Progenitor cell of endocrine pancreas (in vitro differentiated cells): ENCODE results near the gene ZFX. TPM values are rescaled to one million over a fixed set of nuclear protein-coding genes. Genes with fewer than 3 reads are reported as not detected.
A peak's percentile ranks its signal among the peaks of the same experiment; 100 is the strongest.
"Not testable (repeated sequence)": the region's sequence is repeated elsewhere in the genome, so short reads cannot be mapped to it uniquely, and the experiment has no call there.

ENCODE experiments used
- DNase-seq: peaks from one replicate; pipeline ENCODE4 v3.0.0; 2021; ENCODE audit warnings: low spot score; ENCODE audit not compliant: unreplicated experiment
- H3K27ac Mint-ChIP-seq: 2 replicates; pipeline ENCODE4 v1.8.0; 2021; ENCODE audit warnings: mild to moderate bottlenecking, moderate library complexity, mixed read lengths
- H3K27me3 Mint-ChIP-seq: 2 replicates; pipeline ENCODE4 v1.8.0; 2021; ENCODE audit warnings: mixed read lengths
- H3K36me3 Mint-ChIP-seq: 2 replicates; pipeline ENCODE4 v1.8.0; 2022; ENCODE audit warnings: mixed read lengths; ENCODE audit not compliant: insufficient read depth
- H3K4me1 Mint-ChIP-seq: 2 replicates; pipeline ENCODE4 v1.8.0; 2021; ENCODE audit warnings: low read depth, mixed read lengths
- H3K4me3 Mint-ChIP-seq: 2 replicates; pipeline ENCODE4 v1.8.0; 2021; ENCODE audit warnings: low read depth, mild to moderate bottlenecking, moderate library complexity, mixed read lengths
- H3K9me3 Mint-ChIP-seq: 2 replicates; pipeline ENCODE4 v1.8.0; 2021; ENCODE audit warnings: low read depth, mixed read lengths
- total RNA-seq: library from RNA; stranded (reverse); gene quantifications from 2 replicates; pipeline ENCODE4 v1.2.1, GENCODE V29; 2021
- TF ChIP-seq, protein P1 (sequence below): fragments of 200-600 bp; sonication (generic); IDR thresholded peaks from one replicate; pipeline ENCODE4 v1.5.0; 2021; ENCODE audit warnings: antibody characterized with exemption, mild to moderate bottlenecking; ENCODE audit not compliant: unreplicated experiment

ZFX gene
- total RNA-seq, 1 donor from 2014 or later, result 113 TPM

DNA sequence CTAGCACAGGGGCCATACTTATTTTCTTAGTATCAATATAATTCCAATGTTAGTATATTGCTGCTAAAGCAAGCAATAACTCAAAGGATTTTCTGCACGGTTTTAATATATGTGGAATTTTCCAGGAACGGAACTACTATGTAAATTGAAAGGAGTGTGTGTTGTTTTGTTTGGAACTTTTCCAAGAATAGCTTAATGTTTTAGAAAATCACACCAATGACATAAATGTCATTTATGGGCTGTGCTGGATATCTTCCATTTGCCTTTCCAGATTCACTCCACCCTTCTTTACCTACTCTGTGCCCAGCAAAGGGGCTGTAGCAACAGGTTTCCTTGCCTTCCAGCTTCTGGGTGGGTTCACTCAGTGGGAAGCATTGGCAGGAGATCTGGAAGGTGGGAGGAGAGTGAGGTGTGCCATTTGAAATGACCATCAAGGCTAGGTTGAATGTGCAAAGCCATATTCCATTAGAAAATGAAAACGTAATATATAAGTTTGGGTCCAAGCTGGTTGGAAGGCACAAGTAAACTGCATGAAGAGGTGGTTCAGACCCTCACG, 25.2 kb upstream of the ZFX start:
- H3K9me3 Mint-ChIP-seq, result peaks cover 5% of the 10 kb centered on the region
- H3K36me3 Mint-ChIP-seq, result no peaks in the 10 kb centered on the region
- peaks cover 12% of the 10 kb centered on the region for H3K4me1 Mint-ChIP-seq
- no peaks in the 10 kb centered on the region for H3K27me3 Mint-ChIP-seq
- TF ChIP-seq, protein P1, sequence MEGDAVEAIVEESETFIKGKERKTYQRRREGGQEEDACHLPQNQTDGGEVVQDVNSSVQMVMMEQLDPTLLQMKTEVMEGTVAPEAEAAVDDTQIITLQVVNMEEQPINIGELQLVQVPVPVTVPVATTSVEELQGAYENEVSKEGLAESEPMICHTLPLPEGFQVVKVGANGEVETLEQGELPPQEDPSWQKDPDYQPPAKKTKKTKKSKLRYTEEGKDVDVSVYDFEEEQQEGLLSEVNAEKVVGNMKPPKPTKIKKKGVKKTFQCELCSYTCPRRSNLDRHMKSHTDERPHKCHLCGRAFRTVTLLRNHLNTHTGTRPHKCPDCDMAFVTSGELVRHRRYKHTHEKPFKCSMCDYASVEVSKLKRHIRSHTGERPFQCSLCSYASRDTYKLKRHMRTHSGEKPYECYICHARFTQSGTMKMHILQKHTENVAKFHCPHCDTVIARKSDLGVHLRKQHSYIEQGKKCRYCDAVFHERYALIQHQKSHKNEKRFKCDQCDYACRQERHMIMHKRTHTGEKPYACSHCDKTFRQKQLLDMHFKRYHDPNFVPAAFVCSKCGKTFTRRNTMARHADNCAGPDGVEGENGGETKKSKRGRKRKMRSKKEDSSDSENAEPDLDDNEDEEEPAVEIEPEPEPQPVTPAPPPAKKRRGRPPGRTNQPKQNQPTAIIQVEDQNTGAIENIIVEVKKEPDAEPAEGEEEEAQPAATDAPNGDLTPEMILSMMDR, result no peak
- DNase-seq, result no peak
- H3K4me3 Mint-ChIP-seq, result no peak overlapping the region
- no peak overlapping the region for H3K27ac Mint-ChIP-seq

DNA sequence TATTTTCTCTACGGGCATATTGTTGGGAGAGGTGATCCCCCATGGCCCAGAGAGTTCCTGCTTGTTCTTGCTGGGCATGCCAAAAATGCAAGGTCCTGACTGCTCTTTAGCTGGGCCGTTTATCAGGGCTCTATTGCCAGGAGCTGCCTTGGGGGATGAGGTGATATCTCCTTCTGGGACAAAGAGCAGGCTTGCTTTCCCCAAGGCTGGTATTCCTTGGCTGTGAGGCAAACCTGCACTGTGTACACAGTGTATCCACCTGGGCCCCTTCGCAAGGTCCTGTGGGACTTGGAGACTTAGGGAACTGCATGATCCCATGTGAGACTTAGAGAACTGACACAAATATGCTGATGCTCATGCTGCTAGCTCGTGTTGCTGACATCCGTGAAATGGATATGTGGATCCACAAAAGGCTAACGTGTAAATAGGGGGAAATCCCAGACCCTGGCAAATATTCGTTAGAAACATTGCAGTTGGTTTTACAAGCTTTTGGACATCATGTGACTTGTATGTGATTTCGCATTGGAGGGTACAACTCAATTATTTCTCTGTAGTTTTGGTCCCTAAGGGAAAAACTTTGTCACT, 24.4 kb upstream of the ZFX start:
- Mint-ChIP-seq H3K27ac (peak overlapping the region; percentile 75), H3K4me1 (peaks cover 12% of the 10 kb centered on the region), H3K9me3 (peaks cover 5% of the 10 kb centered on the region), H3K36me3 (no peaks in the 10 kb centered on the region), H3K27me3 (no peaks in the 10 kb centered on the region), H3K4me3 (no peak overlapping the region)
- no peak for DNase-seq
- TF ChIP-seq, protein P1, result no peak

DNA sequence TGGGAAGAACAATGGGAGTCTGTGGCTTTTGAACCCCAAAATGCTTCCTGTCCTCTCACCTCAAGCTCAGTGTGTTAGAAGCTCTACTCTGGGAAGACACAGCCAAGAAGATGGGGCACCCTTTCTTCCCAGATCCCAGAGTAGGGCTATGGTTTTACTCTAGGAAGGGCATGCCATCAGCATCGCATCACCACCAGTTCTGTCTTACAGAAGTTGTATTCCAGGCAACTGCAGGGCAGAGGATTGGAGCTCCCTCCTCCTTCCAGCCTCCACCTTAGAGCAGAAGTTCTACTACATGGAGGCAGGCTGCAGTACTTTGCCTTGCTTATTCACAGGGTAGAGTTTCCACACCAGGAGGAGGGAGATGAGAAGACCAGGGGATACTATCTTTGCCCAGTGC, 18.1 kb upstream of the ZFX start:
- Mint-ChIP-seq H3K4me1 (peaks cover 4% of the 10 kb centered on the region), H3K36me3 (no peaks in the 10 kb centered on the region), H3K27ac (no peak overlapping the region), H3K9me3 (peaks cover 5% of the 10 kb centered on the region), H3K27me3 (peaks cover 4% of the 10 kb centered on the region), H3K4me3 (no peak overlapping the region)
- TF ChIP-seq, protein P1, result no peak
- no peak for DNase-seq

DNA sequence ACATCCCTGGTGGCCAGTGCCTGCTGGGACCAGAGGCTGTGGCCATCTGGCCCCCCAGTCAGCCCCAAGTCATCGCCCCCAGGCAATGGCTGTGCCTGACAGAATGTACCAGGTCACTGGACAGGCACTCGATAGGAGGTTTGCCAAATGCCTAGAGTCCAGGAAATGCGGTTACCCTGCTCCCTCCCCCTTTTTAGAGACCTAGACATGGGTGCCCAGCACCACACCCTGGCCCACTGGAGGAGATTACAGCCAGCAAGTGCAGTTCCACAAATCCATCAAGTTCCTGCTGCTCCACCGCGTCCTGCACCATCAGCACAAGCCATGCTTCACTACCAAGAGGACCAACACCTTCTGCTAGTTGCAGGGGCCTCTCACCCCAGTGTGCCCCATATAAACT, 16.2 kb upstream of the ZFX start:
- peaks cover 2% of the 10 kb centered on the region for H3K4me1 Mint-ChIP-seq
- no peak overlapping the region for H3K27ac Mint-ChIP-seq
- no peaks in the 10 kb centered on the region for H3K36me3 Mint-ChIP-seq
- TF ChIP-seq, protein P1, result no peak
- H3K4me3 Mint-ChIP-seq, result no peak overlapping the region
- H3K9me3 Mint-ChIP-seq, result peaks cover 5% of the 10 kb centered on the region
- peaks cover 4% of the 10 kb centered on the region for H3K27me3 Mint-ChIP-seq
- no peak for DNase-seq

DNA sequence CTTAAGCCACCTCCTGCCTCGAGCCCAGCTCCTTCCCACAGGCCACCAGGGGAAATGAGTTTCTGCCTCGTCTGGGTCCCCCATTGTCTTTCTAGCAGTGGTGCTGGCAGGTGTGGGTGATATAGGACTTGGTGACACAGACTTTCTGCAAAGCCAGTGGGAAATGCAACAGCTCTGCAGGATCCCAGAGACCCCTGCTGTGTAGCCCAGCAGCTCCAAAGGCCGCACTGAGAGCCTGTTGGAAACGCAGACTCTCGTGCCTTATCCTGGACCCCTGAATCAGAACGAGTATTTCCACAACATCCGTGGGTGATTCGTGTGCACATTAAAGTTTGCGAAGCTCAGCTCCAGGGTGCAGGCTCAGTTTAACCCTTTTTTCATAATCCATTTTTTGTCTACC, 13.8 kb upstream of the ZFX start:
- not testable (repeated sequence) for H3K4me1 Mint-ChIP-seq, DNase-seq, H3K36me3 Mint-ChIP-seq, H3K27me3 Mint-ChIP-seq, H3K4me3 Mint-ChIP-seq, H3K9me3 Mint-ChIP-seq, H3K27ac Mint-ChIP-seq

DNA sequence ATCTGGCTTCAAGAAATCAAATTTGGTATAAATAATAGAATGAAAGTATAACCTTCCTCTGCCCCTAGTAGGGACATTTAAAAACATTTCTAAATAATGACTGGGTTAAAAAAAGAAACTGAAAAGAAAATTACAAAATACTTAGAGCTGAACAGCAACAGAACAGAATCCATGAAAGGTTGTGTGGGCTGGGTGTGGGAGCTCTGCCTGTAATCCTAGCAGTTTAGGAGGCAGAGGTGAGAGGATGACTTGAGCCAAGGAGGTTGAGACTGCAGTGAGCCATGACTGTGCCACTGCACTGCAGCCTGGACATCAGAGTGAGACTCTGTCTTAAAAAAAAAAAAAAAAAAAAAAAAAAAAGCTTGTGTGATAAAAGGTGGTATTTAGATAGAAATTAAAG, 12.3 kb upstream of the ZFX start:
- peaks cover 4% of the 10 kb centered on the region for H3K27me3 Mint-ChIP-seq
- no peaks in the 10 kb centered on the region for H3K36me3 Mint-ChIP-seq
- no peaks in the 10 kb centered on the region for H3K9me3 Mint-ChIP-seq
- DNase-seq, result no peak
- H3K4me3 Mint-ChIP-seq, result no peak overlapping the region
- H3K4me1 Mint-ChIP-seq, result peaks cover 2% of the 10 kb centered on the region
- no peak overlapping the region for H3K27ac Mint-ChIP-seq
- TF ChIP-seq, protein P1, result no peak

DNA sequence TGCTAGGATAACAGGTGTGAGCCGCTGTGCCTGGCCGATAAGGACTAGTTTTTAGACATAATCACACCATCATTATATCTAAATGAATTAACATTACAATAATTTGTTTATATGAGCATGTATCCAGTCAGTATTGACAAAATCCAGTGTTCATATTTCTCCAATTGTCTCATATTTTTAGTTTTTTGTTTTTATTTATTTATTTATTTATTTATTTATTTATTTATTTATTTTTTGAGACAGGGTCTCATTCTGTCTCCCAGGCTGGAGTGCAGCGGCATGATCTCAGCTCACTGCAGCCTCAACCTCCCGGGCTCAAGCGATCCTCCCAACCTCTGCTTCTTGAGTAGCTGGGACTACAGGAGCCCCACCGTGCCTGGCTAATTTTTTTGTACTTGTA, 5.5 kb upstream of the ZFX start:
- peaks cover 46% of the 10 kb centered on the region for H3K4me1 Mint-ChIP-seq
- not testable (repeated sequence) for H3K27ac Mint-ChIP-seq, H3K4me3 Mint-ChIP-seq, H3K9me3 Mint-ChIP-seq, H3K36me3 Mint-ChIP-seq, H3K27me3 Mint-ChIP-seq, DNase-seq
